SJSA1 (cell line): ENCODE results near the gene COPZ1. TPM values are rescaled to one million over a fixed set of nuclear protein-coding genes. Genes with fewer than 3 reads are reported as not detected.

Experiments
- DNase-seq, 2 experiments: peaks; one replicate each; pipeline ENCODE4 v3.0.0-alpha.2; 2015 to 2020; ENCODE audit warnings: low spot score in 2 of 2, low read depth in 1 of 2
- H3K27ac ChIP-seq: fragments of 250-450 bp; sonication (Bioruptor Pico); 2 replicates; pipeline ENCODE4 v1.5.1; 2020; ENCODE audit warnings: mild to moderate bottlenecking, moderate library complexity
- H3K27me3 ChIP-seq: fragments of 250-450 bp; sonication (Bioruptor Pico); replicated peaks from 2 replicates; pipeline ENCODE4 v1.5.1; 2020; ENCODE audit warnings: mild to moderate bottlenecking, moderate library complexity
- H3K36me3 ChIP-seq: fragments of 250-450 bp; sonication (Bioruptor Pico); 2 replicates; pipeline ENCODE4 v1.5.1; 2020; ENCODE audit warnings: mild to moderate bottlenecking
- H3K4me1 ChIP-seq: fragments of 250-450 bp; sonication (Bioruptor Pico); replicated peaks from 2 replicates; pipeline ENCODE4 v1.6.1; 2021; ENCODE audit warnings: mild to moderate bottlenecking
- H3K4me3 ChIP-seq: fragments of 250-450 bp; sonication (Bioruptor Pico); 2 replicates; pipeline ENCODE4 v1.5.1; 2020; ENCODE audit warnings: mild to moderate bottlenecking
- H3K9me3 ChIP-seq: fragments of 250-450 bp; sonication (Bioruptor Pico); replicated peaks from 2 replicates; pipeline ENCODE4 v1.5.1; 2020; ENCODE audit warnings: mild to moderate bottlenecking
- total RNA-seq: library from RNA; depleted of rRNA; stranded (reverse); fragments of >200 nt; shearing (Covaris generic); gene quantifications from 2 replicates; pipeline ENCODE4 v1.2.3, GENCODE V29; 2014

COPZ1 gene
- total RNA-seq, 1 experiment from 2014 or later: 191 TPM

DNA sequence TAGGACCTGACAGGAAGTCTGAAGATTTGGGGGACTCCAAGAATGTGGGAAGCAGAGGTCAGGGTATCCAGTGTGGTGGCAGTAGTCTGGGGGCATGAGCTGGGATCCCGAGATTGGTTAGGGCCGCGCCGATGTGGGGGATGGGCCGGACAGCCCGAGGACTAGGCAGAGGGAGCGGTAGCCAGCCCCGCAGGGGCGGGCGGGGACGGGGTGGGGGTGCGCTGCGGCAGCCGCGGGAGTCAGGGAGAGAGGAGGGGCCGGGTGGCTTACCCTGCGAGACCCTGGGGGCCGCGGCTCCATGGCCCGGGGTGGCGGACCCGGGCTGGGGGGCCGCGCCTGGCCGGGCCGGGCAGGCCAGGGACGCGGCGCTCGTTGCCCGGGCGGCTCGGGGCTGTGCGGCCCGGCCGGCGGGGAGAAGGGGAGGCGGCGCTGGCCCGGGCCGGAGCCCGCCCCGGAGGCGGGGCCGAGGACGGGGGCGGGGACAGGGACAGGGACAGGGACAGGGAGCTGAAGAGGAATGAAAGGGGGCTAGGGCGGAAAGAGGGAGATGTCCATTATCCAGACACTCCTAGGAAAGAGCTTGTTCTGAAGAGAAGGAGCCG, 54.0 kb downstream of the COPZ1 start:
- Histone ChIP-seq H3K4me1 (peaks cover 27% of the 10 kb centered on the region), H3K27me3 (no peaks in the 10 kb centered on the region), H3K27ac (no peak overlapping the region), H3K4me3 (peak overlapping the region; percentile 40), H3K9me3 (no peaks in the 10 kb centered on the region), H3K36me3 (no peaks in the 10 kb centered on the region)
- peak in 1 of 2 experiments; percentile 66 for DNase-seq

DNA sequence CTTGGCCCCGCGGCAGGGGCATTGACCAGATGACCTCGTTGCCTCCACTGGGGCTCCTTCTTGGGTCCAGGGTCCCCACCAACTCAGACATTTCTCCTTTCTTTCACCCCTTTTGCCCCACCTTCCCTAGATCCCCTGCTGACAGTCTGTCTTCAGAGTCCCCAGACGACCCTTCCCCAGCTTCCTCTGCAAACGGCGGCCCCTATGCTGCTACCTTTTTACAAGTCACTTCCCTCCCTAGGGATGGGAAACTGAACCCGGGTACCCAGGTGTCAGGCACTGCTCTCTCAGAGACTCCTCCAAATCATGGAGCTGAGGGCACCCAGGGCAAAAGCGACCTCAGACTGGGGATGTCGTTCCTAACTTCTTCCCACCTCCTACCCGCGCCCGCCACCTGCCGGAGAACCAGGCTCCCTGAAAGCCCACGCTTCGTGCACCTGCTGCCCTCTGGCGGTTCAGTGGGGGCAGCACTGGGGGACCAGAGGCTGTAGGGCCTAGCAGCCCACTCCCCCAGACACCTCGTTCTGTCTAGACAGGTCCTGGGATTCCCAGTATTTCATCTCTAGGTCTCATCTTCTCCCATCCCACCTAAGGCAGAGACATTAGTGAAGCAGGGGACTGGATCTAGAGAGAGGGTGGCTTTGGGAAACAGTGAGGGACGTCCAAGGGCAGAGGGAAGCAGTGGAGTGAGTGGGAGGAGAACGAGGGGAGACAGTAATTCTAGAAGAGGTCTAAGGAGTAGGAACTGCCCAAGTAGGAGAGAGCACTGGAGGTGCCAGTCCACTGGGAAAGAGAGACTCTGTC, 54.7 kb downstream of the COPZ1 start:
- H3K27me3 ChIP-seq: no peaks in the 10 kb centered on the region
- peaks cover 26% of the 10 kb centered on the region for H3K4me1 ChIP-seq
- no peak overlapping the region for H3K27ac ChIP-seq
- H3K36me3 ChIP-seq: no peaks in the 10 kb centered on the region
- DNase-seq: peak; percentile 74 to 93
- no peaks in the 10 kb centered on the region for H3K9me3 ChIP-seq
- peak overlapping the region; percentile 40 for H3K4me3 ChIP-seq

DNA sequence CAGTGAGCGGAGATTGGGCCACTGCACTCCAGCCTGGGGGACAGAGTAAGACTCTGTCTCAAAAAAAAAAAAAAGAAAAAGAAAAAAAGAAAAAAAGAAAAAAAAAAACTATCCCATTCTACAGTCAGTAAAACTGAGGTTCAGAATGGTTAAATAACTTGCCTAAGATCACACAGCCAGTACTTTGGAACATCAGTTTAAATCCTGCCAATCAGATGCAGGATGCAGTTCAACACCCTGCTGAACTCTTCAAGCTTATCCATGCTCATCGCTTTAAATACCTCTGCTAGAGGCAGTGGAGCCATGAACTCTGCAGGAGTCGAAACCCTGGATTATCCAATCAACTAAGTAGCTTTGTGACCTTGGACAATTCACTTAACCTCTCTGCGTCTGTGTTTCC, 56.2 kb downstream of the COPZ1 start:
- H3K27ac ChIP-seq: no peak overlapping the region
- H3K4me3 ChIP-seq: no peak overlapping the region
- H3K4me1 ChIP-seq: peaks cover 20% of the 10 kb centered on the region
- no peaks in the 10 kb centered on the region for H3K36me3 ChIP-seq
- no peaks in the 10 kb centered on the region for H3K27me3 ChIP-seq
- H3K9me3 ChIP-seq: no peaks in the 10 kb centered on the region
- no peak for DNase-seq

DNA sequence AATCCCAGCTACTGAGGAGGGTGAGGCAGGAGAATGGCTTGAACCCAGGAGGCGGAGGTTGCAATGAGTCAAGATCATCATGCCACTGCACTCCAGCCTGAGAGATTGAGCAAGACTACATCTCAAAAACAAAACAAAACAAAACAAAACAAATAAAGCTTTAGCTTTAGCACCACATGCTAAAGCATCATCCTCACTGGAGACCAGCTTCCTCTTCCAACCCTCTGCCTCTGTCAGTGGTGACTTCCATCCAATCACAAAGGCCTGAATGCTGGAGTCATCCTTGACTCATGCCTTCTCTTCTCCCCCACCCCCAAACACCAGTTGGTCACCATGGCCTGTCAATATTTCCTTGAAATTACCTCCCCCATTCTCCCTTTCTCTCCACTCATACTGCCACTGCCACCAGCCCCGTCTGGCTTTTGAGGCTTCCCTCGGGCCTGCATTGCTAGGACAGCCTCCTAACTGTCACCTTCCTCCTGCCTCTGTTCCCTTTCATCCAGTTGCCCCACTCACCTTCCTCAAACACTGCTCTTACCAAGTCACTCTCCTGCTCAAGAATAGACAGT, 58.2 kb downstream of the COPZ1 start:
- Histone ChIP-seq H3K27me3 (no peaks in the 10 kb centered on the region), H3K9me3 (no peaks in the 10 kb centered on the region), H3K4me1 (peaks cover 29% of the 10 kb centered on the region), H3K27ac (peak overlapping the region; percentile 46; the same call in 1 of the 2 replicates), H3K36me3 (no peaks in the 10 kb centered on the region), H3K4me3 (no peak overlapping the region)
- DNase-seq: peak; percentile 71 to 78

DNA sequence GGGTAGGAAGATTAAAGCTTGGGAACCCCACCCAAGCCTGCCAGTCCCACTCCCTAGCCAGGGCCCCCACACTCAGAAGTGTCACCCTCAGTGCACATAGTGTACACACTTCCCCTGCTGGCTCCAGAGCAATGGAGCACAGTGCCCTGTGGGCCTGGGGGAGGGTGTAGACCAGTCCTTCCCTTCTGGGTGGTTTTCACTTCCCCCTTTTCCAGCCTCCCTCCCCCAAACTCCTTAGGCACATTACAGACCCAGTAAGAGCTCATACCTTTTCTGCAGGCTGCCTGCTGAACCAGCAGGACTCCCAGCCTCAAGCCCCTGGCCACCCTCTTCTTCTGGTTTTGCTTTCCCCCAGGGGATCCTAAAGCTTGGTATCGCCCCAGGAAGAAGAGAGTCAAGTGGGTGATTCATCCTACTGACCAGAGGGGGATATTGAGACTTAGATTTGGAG, 59.7 kb downstream of the COPZ1 start, which contains the start of gene ZNF385A:
ZNF385A (minus strand) TSS at position 143 of the 451 bp plus-strand sequence. CDS start 219 bp downstream, outside the sequence.
- H3K4me1 ChIP-seq: peaks cover 24% of the 10 kb centered on the region
- no peak within 1 kb of the TSS for H3K4me3 ChIP-seq
- DNase-seq: no peak
- no peaks in the 10 kb centered on the region for H3K9me3 ChIP-seq
- no peaks in the 10 kb centered on the region for H3K27me3 ChIP-seq
- H3K36me3 ChIP-seq: no peaks in the 10 kb centered on the region
- peak within 1 kb of the TSS; percentile 46; the same call in 1 of the 2 replicates for H3K27ac ChIP-seq

DNA sequence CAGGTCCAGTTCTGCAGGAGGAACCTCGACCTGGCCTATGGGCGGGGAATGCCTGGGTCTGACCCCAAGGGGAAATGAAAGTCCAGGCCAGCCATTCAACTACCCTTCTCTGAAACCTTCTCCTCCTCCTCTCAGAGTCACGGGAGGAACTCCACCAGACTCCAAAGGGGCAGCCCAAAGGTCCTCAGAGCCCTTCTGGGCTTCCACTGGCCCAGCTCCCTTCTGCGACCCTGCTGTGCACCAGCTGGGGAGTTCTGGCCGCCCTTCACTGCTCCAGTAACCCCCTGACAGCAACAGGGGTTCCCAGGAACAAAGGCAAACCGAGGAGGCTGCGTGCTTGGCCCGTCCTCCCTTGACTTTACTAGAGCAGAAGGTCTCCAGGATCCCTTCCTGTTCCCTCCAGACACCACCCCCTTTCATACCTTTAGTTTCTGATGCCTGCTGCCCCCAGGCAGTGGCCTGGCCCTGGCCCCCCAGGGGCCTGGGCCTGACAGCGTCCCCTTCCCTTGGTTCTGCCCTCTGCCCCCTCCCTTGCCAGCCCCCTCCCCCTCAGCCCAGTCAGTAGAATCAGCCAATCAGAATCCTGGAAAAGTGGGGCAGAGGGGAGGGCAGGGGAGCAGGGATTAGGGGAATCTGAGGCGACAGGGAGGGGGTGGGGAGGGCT, 60.5 kb downstream of the COPZ1 start:
- no peak overlapping the region for H3K27ac ChIP-seq
- H3K4me1 ChIP-seq: peaks cover 24% of the 10 kb centered on the region
- no peak for DNase-seq
- H3K36me3 ChIP-seq: no peaks in the 10 kb centered on the region
- no peaks in the 10 kb centered on the region for H3K27me3 ChIP-seq
- no peaks in the 10 kb centered on the region for H3K9me3 ChIP-seq
- H3K4me3 ChIP-seq: no peak overlapping the region

DNA sequence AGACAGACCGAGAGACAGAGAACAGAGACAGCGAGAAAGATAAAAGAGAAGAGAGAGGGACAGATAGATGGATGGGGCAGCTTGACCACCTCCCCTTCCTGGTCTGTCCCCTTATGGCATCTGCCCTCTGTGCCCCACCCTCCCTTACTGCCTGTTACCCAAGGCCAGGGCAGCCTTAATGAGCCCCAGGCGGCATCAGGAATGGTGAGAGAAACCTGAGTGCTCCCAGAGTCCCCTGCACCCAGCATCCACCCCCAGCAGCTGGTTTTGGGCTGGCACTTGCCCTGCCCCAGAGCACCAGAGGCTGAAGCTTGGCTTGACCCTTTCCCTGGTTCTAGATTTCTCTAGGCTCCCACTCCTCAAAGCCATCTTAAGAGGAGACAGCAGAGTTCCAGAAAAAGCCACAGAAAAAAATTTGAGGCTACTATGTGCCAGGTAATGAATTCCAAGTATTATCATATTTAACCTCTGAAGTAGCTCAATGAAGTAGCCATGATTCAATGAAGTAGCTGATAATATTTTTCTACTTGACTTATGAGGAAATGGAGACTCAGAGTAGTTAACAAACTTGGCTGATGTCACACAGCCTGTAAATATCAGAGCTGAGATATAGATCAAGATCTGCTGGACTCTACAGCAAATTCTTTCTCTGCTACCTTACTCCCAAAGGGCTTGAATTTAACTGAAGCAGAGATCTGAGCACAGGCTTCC, 61.6 kb downstream of the COPZ1 start:
- Histone ChIP-seq H3K27ac (no peak overlapping the region), H3K27me3 (no peaks in the 10 kb centered on the region), H3K9me3 (no peaks in the 10 kb centered on the region), H3K4me1 (peaks cover 24% of the 10 kb centered on the region), H3K4me3 (no peak overlapping the region), H3K36me3 (no peaks in the 10 kb centered on the region)
- DNase-seq: no peak

DNA sequence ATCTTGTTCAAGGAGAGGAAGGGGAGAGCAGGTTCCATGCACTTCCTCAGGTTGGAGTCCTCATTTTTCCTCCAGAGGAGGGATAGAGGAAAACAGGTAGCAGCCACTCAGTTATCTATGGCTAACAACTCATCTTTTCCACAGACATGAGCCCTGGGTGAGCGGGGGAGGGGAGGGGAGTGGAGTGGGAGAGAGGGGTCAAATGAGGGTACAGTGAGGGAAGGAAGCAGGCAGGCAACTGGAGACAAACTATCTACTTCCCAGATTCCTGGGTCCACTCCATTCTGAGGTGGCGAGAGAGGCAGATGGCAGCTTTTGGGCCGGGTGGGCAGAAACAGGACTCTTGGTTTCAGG, 62.2 kb downstream of the COPZ1 start:
- H3K4me1 ChIP-seq: peaks cover 24% of the 10 kb centered on the region
- no peaks in the 10 kb centered on the region for H3K27me3 ChIP-seq
- no peaks in the 10 kb centered on the region for H3K36me3 ChIP-seq
- no peak overlapping the region for H3K4me3 ChIP-seq
- no peaks in the 10 kb centered on the region for H3K9me3 ChIP-seq
- no peak overlapping the region for H3K27ac ChIP-seq
- DNase-seq: no peak

DNA sequence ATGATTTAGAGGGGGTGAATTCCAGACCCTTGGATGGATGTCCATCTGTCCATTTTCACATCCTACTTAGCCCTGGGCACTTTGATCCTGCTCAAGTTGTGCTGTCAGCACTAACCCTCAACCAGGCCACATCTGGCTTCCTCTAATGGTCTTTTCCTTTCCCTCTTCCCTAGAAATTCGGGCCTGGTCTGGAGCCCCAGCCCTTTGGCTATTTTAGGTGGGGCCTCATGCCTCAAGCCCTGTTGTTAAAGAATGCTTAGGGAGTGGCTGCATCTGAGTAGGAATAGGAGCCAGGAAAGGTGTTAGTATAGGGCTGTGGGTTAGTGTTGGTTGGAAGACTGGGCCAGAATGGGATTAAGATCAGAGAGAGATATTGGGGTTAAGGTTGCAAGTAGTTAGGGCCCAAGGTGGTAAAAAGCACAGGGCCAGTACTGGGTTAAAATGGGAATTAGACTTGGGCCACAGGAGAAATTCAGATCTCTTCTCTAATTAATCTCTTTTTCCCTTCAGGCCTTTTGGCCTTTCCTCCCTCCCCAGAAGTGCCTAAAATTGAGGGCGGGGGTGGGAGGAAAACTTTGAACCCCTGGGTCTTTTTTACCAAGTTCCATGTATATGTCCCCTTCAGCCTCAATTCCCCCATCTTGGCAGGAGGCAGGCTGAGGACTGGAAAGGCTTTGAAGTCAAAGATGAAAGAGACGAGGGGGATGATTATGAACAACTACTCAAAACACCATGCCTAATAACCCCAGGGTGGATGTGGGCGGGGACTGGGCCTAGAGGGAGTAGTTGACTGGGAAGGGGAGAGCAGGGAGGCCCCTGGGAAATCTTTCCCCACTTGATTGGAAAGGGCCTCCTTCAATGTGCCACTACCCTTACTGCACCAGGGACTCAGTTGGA, 63.6 kb downstream of the COPZ1 start:
- Histone ChIP-seq H3K36me3 (peaks cover under 1% of the 10 kb centered on the region; the same call in 1 of the 2 replicates), H3K27me3 (no peaks in the 10 kb centered on the region), H3K4me3 (no peak overlapping the region), H3K27ac (no peak overlapping the region), H3K9me3 (no peaks in the 10 kb centered on the region), H3K4me1 (peaks cover 18% of the 10 kb centered on the region)
- no peak for DNase-seq

DNA sequence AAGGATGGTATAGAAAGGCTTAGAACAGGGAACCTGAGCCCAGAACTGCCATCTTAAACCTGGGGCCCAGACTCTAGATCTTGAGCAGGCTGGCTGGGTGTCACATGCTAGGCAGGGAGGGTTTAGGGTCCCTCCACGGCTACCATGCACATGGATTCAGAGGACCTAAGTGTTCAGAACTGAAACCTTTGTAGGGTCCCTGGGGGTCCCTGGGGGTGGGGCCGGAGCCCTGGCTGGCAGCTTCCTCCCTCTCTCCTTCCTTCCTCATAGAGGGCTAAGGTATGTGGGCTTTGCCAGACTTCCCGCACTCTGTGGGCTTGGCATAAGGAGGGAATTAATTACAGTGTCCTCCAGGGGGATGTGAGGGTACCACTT, 64.2 kb downstream of the COPZ1 start:
- no peak for DNase-seq
- Histone ChIP-seq H3K36me3 (peaks cover 7% of the 10 kb centered on the region), H3K4me1 (peaks cover 15% of the 10 kb centered on the region), H3K27ac (no peak overlapping the region), H3K4me3 (no peak overlapping the region), H3K9me3 (no peaks in the 10 kb centered on the region), H3K27me3 (no peaks in the 10 kb centered on the region)

DNA sequence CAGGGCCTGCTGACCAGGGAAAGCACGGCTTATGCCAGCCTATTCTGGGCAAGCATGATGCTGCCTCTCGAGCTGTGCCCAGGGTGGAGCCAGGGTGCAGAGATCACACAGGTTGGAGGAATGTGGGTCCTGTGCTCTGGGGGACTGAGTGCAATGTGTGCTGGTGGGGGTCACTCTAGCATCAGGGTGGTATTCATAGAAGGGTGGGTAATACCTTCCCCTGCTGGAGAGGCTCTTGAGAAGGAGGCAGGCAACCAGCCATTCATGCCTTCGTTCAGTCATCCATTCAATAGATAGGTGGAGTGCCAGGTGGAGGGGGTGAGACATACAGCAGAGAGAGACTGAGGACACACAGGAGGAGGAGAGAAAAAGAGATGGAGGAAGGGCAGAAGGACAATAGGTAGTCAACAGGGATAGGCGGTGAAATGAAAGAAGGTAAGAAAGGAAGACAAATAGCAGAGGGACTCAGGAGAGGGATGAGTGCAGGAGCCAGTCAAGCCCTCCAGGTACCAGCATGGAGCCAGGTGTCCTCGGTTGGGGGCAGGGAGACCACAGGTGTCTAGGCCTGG, 64.8 kb downstream of the COPZ1 start:
- Histone ChIP-seq H3K27me3 (no peaks in the 10 kb centered on the region), H3K27ac (no peak overlapping the region), H3K4me3 (no peak overlapping the region), H3K9me3 (no peaks in the 10 kb centered on the region), H3K4me1 (peaks cover 10% of the 10 kb centered on the region), H3K36me3 (peaks cover 12% of the 10 kb centered on the region)
- DNase-seq: no peak

DNA sequence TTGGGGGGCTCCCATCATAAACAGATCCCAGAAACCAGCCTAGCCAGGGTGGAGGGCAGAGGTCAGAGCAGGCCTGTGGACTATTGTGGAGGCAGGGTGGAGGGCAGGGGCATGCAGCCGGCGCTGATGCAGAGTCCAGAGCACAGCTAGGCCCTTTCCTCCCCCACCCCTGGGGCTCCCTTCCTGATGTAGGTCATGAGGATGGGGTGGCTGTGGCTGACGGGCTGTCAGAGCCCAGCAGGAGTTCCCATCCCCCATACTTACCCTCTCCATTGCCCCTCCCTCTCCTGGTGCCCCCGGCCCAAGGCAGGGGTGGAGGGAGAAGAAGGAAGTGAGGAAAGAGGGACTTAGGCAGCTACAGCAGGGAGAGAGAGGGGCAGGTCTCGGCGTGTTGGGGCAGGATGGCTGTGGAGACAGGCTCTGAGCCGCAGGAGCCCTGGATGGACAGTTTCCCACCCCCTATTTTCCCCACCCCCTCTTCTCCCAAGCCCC, 65.3 kb downstream of the COPZ1 start:
- H3K9me3 ChIP-seq: no peaks in the 10 kb centered on the region
- no peak overlapping the region for H3K27ac ChIP-seq
- H3K4me1 ChIP-seq: 0 out of 2 replicates have a peak, but pooled peaks cover 9% of the 10 kb centered on the region
- peaks cover 18% of the 10 kb centered on the region for H3K36me3 ChIP-seq
- no peaks in the 10 kb centered on the region for H3K27me3 ChIP-seq
- no peak overlapping the region for H3K4me3 ChIP-seq
- DNase-seq: no peak
